Panc1 (cell line): ENCODE measurements around the gene SLC6A8. TPM values are rescaled to one million over a fixed set of nuclear protein-coding genes. Genes with fewer than 3 reads are reported as not detected.

Experiments
- ATAC-seq: fragments of 200-7000 bp; cut with Tn5 transposase; 2 replicates; pipeline ENCODE4 v1.9.1; 2020; ENCODE audit warnings: mild to moderate bottlenecking, moderate library complexity
- BruUV-seq: library from RNA; stranded (reverse); fragments of 400-500 nt; replicated peaks from 2 replicates; lab custom pipeline; 2021; lab: Mats Ljungman, UMichigan
- CTCF ChIA-PET: fragments of 300-600 bp; sonication (Branson Sonifier 250); formaldehyde crosslinking; loops from one replicate; lab custom pipeline; 2022; ENCODE audit warnings: antibody characterized with exemption; lab: Charles Lee
- POLR2A ChIA-PET: fragments of 300-600 bp; sonication (Branson Sonifier 250); formaldehyde crosslinking; loops from one replicate; lab custom pipeline; 2022; ENCODE audit warnings: antibody characterized with exemption; lab: Charles Lee
- DNase-seq: peaks from one replicate; pipeline ENCODE4 v3.0.0-alpha.2; 2010; ENCODE audit warnings: low read depth, low spot score
- H3K27ac ChIP-seq: 2 replicates; pipeline ENCODE4 v1.5.1; 2011; ENCODE audit warnings: mild to moderate bottlenecking, low read length, inconsistent platforms
- H3K27me3 ChIP-seq: fragments of 200-500 bp; sonication (Bioruptor generic); 2 replicates; pipeline ENCODE4 v1.6.0; 2014; ENCODE audit warnings: low read length, inconsistent platforms; ENCODE audit not compliant: control insufficient read depth, insufficient read depth
- H3K36me3 ChIP-seq: fragments of 200-500 bp; sonication (Bioruptor generic); 2 replicates; pipeline ENCODE4 v1.5.1; 2014; ENCODE audit warnings: inconsistent platforms, mild to moderate bottlenecking, low read length, moderate library complexity; ENCODE audit not compliant: control insufficient read depth, insufficient read depth
- H3K4me1 ChIP-seq: 2 replicates; pipeline ENCODE4 v1.5.1; 2011; ENCODE audit warnings: inconsistent platforms, mild to moderate bottlenecking, low read length, moderate library complexity; ENCODE audit not compliant: control insufficient read depth, insufficient read depth
- H3K4me3 ChIP-seq, 2 experiments: 2 replicates each; pipeline ENCODE4 v1.5.1; 2011 to 2012; ENCODE audit warnings: low read depth in 2 of 2, low read length in 2 of 2, mild to moderate bottlenecking in 2 of 2, inconsistent platforms in 1 of 2, moderate library complexity in 1 of 2
- H3K9me3 ChIP-seq: fragments of 200-500 bp; sonication (Bioruptor generic); 2 replicates; pipeline ENCODE4 v1.5.1; 2014; ENCODE audit warnings: low read depth, mild to moderate bottlenecking, inconsistent platforms, low read length, moderate library complexity; ENCODE audit not compliant: control insufficient read depth, insufficient read depth
- POLR2AphosphoS5 ChIP-seq: IDR thresholded peaks from 2 replicates; pipeline ENCODE4 v1.6.1; 2012; ENCODE audit warnings: mild to moderate bottlenecking, low read depth, low read length, moderate library complexity
- SIN3A ChIP-seq: IDR thresholded peaks from 2 replicates; pipeline ENCODE4 v1.6.1; 2012; ENCODE audit warnings: low read depth, mild to moderate bottlenecking, low read length, moderate library complexity, borderline replicate concordance; ENCODE audit not compliant: insufficient read depth
- TCF7L2 ChIP-seq: IDR thresholded peaks from 2 replicates; pipeline ENCODE4 v1.6.1; 2011; ENCODE audit warnings: mild to moderate bottlenecking, low read depth, low read length, inconsistent platforms
- in situ Hi-C: cut with HindIII; loops from 2 replicates; pipeline ENCODE4 v1.10.0; 2016; ENCODE audit warnings: low sequenced_read_pairs, low pct_unique_long_range_greater_than_20kb
- intact Hi-C: fragments of 100-400 bp; cut with micrococcal nuclease; formaldehyde crosslinking; loops from one replicate; pipeline ENCODE4 v1.10.0; 2022; ENCODE audit not compliant: unreplicated experiment
- total RNA-seq: library from RNA; stranded (reverse); gene quantifications from one replicate; pipeline ENCODE4 v1.2.1, GENCODE V29; 2021; ENCODE audit not compliant: unreplicated experiment
- TF ChIP-seq, protein P1 (sequence below), 2 experiments: IDR thresholded peaks; 2 replicates each; pipeline ENCODE4 v1.6.1; 2011 to 2012; ENCODE audit warnings: low read depth in 2 of 2, control low read depth in 1 of 2, low read length in 1 of 2, mild to moderate bottlenecking in 1 of 2, moderate library complexity in 1 of 2; ENCODE audit not compliant: insufficient read depth in 1 of 2
- TF ChIP-seq, protein P2 (sequence below): fragments of 450-650 bp; IDR thresholded peaks from 2 replicates; pipeline ENCODE4 v1.5.1; 2017; ENCODE audit warnings: mild to moderate bottlenecking

The SLC6A8 gene
- total RNA-seq, 1 experiment from 2014 or later = 125 TPM

DNA sequence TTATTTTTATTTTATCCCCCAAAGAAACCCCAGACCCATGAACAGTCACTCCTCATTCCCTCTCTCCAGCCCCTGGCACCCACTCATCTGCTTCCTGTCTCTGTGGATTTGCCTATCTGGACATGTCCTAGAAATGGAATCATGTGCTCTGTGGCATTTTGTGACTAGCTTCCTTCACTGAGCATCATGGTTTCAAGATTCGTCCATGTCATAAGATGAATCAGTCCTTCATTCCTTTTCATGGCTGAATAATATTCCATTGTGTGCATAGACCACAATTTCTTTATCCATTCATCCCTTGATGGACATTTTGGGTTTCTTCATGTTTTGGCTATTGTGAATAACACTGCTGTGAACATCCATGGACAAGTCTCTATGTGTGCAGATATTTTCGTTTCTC lies 47.1 kb downstream of the SLC6A8 start:
- intact Hi-C loops = no loop called here
- no peak for ATAC-seq
- ChIA-PET CTCF (no interaction called here), POLR2A (interaction anchor here (0.5 kb wide), 1 partner anchor 44 kb away, joined by 4 read pairs; no protein-coding TSS in a partner anchor)
- H3K27me3 ChIP-seq = no peaks in the 10 kb centered on the region
- H3K36me3 ChIP-seq = no peaks in the 10 kb centered on the region
- 0 out of 2 replicates have a peak, but pooled peaks cover 3% of the 10 kb centered on the region for H3K9me3 ChIP-seq
- BruUV-seq = TSS peak; percentile 16
- H3K27ac ChIP-seq = no peak overlapping the region
- TF ChIP-seq, protein P1, sequence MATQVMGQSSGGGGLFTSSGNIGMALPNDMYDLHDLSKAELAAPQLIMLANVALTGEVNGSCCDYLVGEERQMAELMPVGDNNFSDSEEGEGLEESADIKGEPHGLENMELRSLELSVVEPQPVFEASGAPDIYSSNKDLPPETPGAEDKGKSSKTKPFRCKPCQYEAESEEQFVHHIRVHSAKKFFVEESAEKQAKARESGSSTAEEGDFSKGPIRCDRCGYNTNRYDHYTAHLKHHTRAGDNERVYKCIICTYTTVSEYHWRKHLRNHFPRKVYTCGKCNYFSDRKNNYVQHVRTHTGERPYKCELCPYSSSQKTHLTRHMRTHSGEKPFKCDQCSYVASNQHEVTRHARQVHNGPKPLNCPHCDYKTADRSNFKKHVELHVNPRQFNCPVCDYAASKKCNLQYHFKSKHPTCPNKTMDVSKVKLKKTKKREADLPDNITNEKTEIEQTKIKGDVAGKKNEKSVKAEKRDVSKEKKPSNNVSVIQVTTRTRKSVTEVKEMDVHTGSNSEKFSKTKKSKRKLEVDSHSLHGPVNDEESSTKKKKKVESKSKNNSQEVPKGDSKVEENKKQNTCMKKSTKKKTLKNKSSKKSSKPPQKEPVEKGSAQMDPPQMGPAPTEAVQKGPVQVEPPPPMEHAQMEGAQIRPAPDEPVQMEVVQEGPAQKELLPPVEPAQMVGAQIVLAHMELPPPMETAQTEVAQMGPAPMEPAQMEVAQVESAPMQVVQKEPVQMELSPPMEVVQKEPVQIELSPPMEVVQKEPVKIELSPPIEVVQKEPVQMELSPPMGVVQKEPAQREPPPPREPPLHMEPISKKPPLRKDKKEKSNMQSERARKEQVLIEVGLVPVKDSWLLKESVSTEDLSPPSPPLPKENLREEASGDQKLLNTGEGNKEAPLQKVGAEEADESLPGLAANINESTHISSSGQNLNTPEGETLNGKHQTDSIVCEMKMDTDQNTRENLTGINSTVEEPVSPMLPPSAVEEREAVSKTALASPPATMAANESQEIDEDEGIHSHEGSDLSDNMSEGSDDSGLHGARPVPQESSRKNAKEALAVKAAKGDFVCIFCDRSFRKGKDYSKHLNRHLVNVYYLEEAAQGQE (IDR thresholded peaks at IDR 0.05; ENCODE audit: insufficient read depth in 1 of 2, low read depth in 2 of 2, low read length in 1 of 2) = no peak
- TF ChIP-seq TCF7L2 (no peak), POLR2AphosphoS5 (no peak), SIN3A (no peak)
- TF ChIP-seq, protein P2, sequence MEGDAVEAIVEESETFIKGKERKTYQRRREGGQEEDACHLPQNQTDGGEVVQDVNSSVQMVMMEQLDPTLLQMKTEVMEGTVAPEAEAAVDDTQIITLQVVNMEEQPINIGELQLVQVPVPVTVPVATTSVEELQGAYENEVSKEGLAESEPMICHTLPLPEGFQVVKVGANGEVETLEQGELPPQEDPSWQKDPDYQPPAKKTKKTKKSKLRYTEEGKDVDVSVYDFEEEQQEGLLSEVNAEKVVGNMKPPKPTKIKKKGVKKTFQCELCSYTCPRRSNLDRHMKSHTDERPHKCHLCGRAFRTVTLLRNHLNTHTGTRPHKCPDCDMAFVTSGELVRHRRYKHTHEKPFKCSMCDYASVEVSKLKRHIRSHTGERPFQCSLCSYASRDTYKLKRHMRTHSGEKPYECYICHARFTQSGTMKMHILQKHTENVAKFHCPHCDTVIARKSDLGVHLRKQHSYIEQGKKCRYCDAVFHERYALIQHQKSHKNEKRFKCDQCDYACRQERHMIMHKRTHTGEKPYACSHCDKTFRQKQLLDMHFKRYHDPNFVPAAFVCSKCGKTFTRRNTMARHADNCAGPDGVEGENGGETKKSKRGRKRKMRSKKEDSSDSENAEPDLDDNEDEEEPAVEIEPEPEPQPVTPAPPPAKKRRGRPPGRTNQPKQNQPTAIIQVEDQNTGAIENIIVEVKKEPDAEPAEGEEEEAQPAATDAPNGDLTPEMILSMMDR = no peak
- H3K4me1 ChIP-seq = no peaks in the 10 kb centered on the region
- DNase-seq = no peak
- no peak overlapping the region for H3K4me3 ChIP-seq
- in situ Hi-C loops = no loop called here

DNA sequence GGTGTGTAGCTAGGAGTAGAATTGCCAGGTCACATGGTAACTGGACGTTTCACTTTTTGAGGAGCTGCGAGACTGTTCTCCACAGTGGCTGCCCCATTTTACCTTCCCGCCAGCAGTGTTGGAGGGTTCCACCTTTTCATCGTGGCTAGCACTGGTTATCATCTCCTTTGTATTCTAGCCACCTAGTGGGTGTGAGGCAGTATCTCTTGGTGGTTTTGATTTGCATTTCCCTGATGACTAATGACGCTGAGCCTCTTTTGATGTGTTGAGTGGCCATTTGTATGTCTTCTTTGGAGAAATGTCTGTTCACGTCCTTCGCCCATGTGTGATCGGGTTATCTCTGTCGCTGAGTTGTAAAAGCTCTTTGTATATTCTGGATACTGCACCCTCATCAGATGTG lies 47.5 kb downstream of the SLC6A8 start:
- H3K27me3 ChIP-seq = no peaks in the 10 kb centered on the region
- ATAC-seq (no peak; the same call in 1 of the 2 replicates), DNase-seq (no peak)
- H3K9me3 ChIP-seq = 0 out of 2 replicates have a peak, but pooled peaks cover 3% of the 10 kb centered on the region
- in situ Hi-C loops = no loop called here
- ChIA-PET POLR2A (no interaction called here), CTCF (no interaction called here)
- intact Hi-C loops = no loop called here
- TF ChIP-seq, protein P2 = no peak
- TF ChIP-seq POLR2AphosphoS5 (no peak), TCF7L2 (no peak), SIN3A (no peak)
- TF ChIP-seq, protein P1 (IDR thresholded peaks at IDR 0.05; ENCODE audit: insufficient read depth in 1 of 2, low read depth in 2 of 2, low read length in 1 of 2) = no peak
- no peaks in the 10 kb centered on the region for H3K4me1 ChIP-seq
- no peak overlapping the region for H3K27ac ChIP-seq
- H3K4me3 ChIP-seq = no peak overlapping the region
- no peaks in the 10 kb centered on the region for H3K36me3 ChIP-seq
- no TSS peak for BruUV-seq
